H1 (cell line): Measurements from ENCODE around the gene CCDC102A. TPM values are rescaled to one million over a fixed set of nuclear protein-coding genes. Genes with fewer than 3 reads are reported as not detected.

Experiments
- CBX8 ChIP-seq: fragments of 300-800, 300-1000 bp; sonication (generic); IDR thresholded peaks from 2 replicates; pipeline ENCODE4 v1.7.1; 2016; ENCODE audit warnings: low read depth, low read length, borderline replicate concordance
- GABPA ChIP-seq: IDR thresholded peaks from 2 replicates; pipeline ENCODE4 v1.6.1; 2011; ENCODE audit warnings: mild to moderate bottlenecking, low read length, moderate library complexity, borderline replicate concordance; ENCODE audit not compliant: insufficient read depth
- SIX5 ChIP-seq: IDR thresholded peaks from 2 replicates; pipeline ENCODE4 v1.6.1; 2011; ENCODE audit warnings: mild to moderate bottlenecking, low read depth, low read length
- polyA plus RNA-seq, 7 experiments: library from polyadenylated mRNA; depleted of rRNA in 3 of 7; stranded (reverse) in 5 of 7; unstranded in 2 of 7; fragments of >200 nt in 5 of 7; fragments of 200-250 nt in 2 of 7; gene quantifications; 1 replicate in 5 of 7; 2 replicates in 1 of 7; 4 replicates in 1 of 7; pipeline versions ENCODE4 v1.2.1 to v1.2.3, GENCODE V29; 2011 to 2013; ENCODE audit warnings: missing spikeins in 2 of 7, mixed read lengths in 2 of 7
- total RNA-seq: library from RNA; stranded (reverse); fragmentation: NEBNext Ultra II Directional; extraction: Animal tissue kit (Norgen Biotek cat#: 25700); gene quantifications from 2 replicates; pipeline ENCODE4 v1.2.1, GENCODE V29; 2021
- TF ChIP-seq, protein P1 (sequence below): IDR thresholded peaks from 2 replicates; pipeline ENCODE4 v1.6.1; 2012; ENCODE audit warnings: low read length, inconsistent platforms
- TF ChIP-seq, protein P2 (sequence below): fragments of 300-600 bp; sonication (generic); IDR thresholded peaks from 2 replicates; pipeline ENCODE4 v1.7.1; 2012; ENCODE audit warnings: low read length, moderate library complexity, mild to moderate bottlenecking, inconsistent platforms; ENCODE audit not compliant: insufficient replicate concordance
- TF ChIP-seq, protein P3 (sequence below): IDR thresholded peaks from 2 replicates; pipeline ENCODE4 v1.6.1; 2011; ENCODE audit warnings: low read length, improper control_type of control experiment

Gene CCDC102A
- total and polyA plus RNA-seq, 2 of the 8 experiments (the other 6 are each of a cell fraction or from before 2014, with no cell fraction given): 4.0 to 7.5 TPM

DNA sequence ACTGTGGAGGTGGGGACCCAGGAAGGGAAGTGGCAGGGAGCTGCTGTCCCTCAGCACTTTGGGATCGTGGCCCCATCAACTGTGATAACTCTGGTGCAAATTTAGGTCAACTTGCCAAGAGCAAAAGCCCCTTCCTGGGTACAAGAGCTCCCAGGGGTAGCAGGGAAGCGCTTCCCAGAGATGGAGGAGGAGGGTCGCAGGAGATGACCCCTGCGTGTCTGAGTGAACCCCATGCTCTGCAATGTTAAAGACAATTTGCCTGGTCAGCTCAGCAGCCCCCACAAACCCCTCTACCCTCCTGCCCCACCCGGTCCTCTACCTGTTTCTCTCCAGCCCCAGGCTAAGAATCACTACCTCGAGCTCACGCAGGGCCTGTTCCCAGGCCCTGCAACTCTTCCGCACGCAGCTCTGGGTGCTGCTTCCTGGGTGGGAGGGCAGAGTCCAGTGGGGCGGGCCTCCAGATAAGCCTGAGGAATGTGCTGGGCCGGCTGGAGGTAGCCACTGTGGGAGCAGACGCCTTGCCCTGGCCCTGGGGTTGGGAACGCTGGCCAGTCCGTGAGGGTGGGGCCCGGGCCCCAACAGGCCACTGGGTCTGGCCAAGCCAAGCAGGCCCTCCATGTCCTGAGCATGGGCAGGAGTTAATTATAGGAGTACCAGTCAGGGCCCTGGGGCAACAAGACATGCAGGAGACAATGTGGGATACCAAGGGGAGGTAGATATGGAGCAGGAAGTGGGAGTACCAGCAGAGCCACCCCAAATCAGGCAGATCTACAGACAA lies 56.2 kb downstream of the CCDC102A start (continued):
- TF ChIP-seq, protein P1, sequence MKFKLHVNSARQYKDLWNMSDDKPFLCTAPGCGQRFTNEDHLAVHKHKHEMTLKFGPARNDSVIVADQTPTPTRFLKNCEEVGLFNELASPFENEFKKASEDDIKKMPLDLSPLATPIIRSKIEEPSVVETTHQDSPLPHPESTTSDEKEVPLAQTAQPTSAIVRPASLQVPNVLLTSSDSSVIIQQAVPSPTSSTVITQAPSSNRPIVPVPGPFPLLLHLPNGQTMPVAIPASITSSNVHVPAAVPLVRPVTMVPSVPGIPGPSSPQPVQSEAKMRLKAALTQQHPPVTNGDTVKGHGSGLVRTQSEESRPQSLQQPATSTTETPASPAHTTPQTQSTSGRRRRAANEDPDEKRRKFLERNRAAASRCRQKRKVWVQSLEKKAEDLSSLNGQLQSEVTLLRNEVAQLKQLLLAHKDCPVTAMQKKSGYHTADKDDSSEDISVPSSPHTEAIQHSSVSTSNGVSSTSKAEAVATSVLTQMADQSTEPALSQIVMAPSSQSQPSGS: no peak
- no peak for TF ChIP-seq GABPA
- no peak for TF ChIP-seq CBX8
- TF ChIP-seq, protein P2, sequence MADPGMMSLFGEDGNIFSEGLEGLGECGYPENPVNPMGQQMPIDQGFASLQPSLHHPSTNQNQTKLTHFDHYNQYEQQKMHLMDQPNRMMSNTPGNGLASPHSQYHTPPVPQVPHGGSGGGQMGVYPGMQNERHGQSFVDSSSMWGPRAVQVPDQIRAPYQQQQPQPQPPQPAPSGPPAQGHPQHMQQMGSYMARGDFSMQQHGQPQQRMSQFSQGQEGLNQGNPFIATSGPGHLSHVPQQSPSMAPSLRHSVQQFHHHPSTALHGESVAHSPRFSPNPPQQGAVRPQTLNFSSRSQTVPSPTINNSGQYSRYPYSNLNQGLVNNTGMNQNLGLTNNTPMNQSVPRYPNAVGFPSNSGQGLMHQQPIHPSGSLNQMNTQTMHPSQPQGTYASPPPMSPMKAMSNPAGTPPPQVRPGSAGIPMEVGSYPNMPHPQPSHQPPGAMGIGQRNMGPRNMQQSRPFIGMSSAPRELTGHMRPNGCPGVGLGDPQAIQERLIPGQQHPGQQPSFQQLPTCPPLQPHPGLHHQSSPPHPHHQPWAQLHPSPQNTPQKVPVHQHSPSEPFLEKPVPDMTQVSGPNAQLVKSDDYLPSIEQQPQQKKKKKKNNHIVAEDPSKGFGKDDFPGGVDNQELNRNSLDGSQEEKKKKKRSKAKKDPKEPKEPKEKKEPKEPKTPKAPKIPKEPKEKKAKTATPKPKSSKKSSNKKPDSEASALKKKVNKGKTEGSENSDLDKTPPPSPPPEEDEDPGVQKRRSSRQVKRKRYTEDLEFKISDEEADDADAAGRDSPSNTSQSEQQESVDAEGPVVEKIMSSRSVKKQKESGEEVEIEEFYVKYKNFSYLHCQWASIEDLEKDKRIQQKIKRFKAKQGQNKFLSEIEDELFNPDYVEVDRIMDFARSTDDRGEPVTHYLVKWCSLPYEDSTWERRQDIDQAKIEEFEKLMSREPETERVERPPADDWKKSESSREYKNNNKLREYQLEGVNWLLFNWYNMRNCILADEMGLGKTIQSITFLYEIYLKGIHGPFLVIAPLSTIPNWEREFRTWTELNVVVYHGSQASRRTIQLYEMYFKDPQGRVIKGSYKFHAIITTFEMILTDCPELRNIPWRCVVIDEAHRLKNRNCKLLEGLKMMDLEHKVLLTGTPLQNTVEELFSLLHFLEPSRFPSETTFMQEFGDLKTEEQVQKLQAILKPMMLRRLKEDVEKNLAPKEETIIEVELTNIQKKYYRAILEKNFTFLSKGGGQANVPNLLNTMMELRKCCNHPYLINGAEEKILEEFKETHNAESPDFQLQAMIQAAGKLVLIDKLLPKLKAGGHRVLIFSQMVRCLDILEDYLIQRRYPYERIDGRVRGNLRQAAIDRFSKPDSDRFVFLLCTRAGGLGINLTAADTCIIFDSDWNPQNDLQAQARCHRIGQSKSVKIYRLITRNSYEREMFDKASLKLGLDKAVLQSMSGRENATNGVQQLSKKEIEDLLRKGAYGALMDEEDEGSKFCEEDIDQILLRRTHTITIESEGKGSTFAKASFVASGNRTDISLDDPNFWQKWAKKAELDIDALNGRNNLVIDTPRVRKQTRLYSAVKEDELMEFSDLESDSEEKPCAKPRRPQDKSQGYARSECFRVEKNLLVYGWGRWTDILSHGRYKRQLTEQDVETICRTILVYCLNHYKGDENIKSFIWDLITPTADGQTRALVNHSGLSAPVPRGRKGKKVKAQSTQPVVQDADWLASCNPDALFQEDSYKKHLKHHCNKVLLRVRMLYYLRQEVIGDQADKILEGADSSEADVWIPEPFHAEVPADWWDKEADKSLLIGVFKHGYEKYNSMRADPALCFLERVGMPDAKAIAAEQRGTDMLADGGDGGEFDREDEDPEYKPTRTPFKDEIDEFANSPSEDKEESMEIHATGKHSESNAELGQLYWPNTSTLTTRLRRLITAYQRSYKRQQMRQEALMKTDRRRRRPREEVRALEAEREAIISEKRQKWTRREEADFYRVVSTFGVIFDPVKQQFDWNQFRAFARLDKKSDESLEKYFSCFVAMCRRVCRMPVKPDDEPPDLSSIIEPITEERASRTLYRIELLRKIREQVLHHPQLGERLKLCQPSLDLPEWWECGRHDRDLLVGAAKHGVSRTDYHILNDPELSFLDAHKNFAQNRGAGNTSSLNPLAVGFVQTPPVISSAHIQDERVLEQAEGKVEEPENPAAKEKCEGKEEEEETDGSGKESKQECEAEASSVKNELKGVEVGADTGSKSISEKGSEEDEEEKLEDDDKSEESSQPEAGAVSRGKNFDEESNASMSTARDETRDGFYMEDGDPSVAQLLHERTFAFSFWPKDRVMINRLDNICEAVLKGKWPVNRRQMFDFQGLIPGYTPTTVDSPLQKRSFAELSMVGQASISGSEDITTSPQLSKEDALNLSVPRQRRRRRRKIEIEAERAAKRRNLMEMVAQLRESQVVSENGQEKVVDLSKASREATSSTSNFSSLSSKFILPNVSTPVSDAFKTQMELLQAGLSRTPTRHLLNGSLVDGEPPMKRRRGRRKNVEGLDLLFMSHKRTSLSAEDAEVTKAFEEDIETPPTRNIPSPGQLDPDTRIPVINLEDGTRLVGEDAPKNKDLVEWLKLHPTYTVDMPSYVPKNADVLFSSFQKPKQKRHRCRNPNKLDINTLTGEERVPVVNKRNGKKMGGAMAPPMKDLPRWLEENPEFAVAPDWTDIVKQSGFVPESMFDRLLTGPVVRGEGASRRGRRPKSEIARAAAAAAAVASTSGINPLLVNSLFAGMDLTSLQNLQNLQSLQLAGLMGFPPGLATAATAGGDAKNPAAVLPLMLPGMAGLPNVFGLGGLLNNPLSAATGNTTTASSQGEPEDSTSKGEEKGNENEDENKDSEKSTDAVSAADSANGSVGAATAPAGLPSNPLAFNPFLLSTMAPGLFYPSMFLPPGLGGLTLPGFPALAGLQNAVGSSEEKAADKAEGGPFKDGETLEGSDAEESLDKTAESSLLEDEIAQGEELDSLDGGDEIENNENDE: no peak
- TF ChIP-seq, protein P3, sequence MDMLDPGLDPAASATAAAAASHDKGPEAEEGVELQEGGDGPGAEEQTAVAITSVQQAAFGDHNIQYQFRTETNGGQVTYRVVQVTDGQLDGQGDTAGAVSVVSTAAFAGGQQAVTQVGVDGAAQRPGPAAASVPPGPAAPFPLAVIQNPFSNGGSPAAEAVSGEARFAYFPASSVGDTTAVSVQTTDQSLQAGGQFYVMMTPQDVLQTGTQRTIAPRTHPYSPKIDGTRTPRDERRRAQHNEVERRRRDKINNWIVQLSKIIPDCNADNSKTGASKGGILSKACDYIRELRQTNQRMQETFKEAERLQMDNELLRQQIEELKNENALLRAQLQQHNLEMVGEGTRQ: no peak
- TF ChIP-seq SIX5: no peak
